Measurements from ENCODE around the gene CD48.

The CD48 gene

DNA sequence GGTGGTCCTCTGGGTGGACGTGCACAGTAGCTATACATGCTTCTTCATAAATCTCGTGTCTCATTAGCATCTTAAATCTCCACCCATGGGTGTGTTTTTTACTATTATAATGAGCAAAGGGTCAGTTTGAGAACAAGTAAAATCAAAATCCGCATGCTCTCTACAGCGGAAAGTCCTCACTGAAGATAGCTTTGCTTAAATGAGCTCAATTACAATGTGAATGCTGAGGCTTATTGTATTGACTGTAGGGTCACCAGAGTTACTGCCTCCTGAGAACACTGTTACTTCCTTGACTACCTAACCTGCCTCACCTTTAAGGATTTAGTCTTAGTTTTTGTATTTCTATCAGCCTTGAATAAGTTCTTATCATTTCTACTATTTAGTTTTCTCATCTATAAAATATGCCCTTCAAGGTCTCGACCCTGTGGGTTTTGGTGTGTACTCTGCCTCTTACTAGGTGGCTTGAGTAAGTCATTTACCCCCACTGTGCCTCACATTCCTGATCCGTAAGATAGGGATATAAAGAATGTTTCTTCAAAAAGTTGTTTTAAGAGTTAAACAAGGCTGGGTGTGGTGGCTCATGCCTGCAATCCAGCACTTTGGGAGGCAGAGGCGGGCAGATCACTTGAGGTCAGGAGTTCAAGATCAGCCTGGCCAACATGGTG lies 35.3 kb upstream of the CD48 start:
- H3K9me3 Mint-ChIP-seq: no peaks in the 10 kb centered on the region
- peaks cover 96% of the 10 kb centered on the region for H3K4me1 Mint-ChIP-seq
- no peaks in the 10 kb centered on the region for H3K27me3 Mint-ChIP-seq
- ATAC-seq (no peak), DNase-seq (no peak)
- H3K4me3 Mint-ChIP-seq: no peak overlapping the region
- peak overlapping the region; percentile 74 for H3K27ac Mint-ChIP-seq
- peaks cover 90% of the 10 kb centered on the region for H3K36me3 Mint-ChIP-seq (ENCODE audit: low read depth)

DNA sequence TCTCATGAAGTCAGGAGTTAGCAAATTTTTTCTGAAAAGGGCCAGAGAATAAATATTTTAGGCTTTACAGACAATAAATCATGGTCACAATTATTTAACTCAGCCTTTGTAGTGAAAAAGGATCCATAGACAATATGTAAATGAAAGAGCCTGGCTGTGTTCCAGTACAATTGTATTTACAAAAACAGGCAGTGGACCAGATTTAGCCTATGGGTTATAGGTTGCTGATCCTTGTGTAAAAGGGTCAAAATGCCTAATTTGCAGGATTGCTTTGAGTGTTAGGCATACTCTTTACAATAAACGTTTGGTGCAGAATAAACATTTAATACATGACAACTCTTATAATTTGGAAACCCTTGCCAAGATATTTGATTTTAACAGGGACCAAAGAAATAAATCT lies 33.9 kb upstream of the CD48 start:
- Mint-ChIP-seq H3K4me1 (peaks cover 98% of the 10 kb centered on the region), H3K4me3 (peak overlapping the region; percentile 89), H3K27ac (peak overlapping the region; percentile 84), H3K27me3 (no peaks in the 10 kb centered on the region), H3K36me3 (ENCODE audit: low read depth) (peaks cover 91% of the 10 kb centered on the region), H3K9me3 (no peaks in the 10 kb centered on the region)
- ATAC-seq (no peak), DNase-seq (no peak)

GRCh38 chr1:160744852-160745520 lies 33.4 kb upstream of the CD48 start:
- DNase-seq: no peak
- ATAC-seq: no peak
- peak overlapping the region; percentile 84 for H3K27ac Mint-ChIP-seq
- peaks cover 91% of the 10 kb centered on the region for H3K36me3 Mint-ChIP-seq (ENCODE audit: low read depth)
- H3K4me3 Mint-ChIP-seq: peak overlapping the region; percentile 89
- H3K4me1 Mint-ChIP-seq: peaks cover 98% of the 10 kb centered on the region
- H3K9me3 Mint-ChIP-seq: no peaks in the 10 kb centered on the region
- H3K27me3 Mint-ChIP-seq: no peaks in the 10 kb centered on the region

DNA sequence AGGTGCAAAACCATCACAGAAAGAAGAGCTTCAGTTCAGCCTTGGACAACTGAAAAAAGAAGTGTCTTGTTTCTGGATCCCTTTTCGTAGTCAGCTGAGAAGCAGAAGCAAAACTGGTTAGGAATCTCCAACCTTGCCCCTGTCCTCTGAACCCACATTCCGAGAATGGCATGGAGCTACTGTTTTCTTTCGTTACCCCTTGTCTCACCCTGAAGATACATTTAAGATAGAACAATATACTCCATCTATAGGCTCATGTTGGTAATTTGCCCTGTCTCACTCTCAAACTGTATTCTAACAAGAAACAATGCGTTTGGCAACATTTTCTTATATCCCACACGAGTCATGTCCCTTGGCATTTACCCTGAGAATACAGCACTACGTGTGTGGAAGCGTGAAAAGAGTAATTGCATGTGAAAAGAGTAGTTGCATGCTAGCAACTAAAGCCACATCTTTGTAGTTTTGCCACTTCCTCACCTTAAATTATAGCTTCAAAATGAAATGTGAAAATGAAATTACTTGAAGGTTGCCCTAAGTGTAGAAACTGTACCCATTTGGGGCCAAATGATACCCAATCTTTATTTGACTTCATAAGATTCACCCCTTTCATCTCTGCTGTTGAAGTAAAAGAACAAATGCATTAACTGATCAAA lies 32.7 kb upstream of the CD48 start:
- Mint-ChIP-seq H3K36me3 (ENCODE audit: low read depth) (peaks cover 87% of the 10 kb centered on the region), H3K4me1 (peaks cover 95% of the 10 kb centered on the region), H3K27me3 (no peaks in the 10 kb centered on the region), H3K9me3 (no peaks in the 10 kb centered on the region), H3K27ac (peak overlapping the region; percentile 84), H3K4me3 (peak overlapping the region; percentile 89)
- DNase-seq: no peak
- ATAC-seq: peak; percentile 71

DNA sequence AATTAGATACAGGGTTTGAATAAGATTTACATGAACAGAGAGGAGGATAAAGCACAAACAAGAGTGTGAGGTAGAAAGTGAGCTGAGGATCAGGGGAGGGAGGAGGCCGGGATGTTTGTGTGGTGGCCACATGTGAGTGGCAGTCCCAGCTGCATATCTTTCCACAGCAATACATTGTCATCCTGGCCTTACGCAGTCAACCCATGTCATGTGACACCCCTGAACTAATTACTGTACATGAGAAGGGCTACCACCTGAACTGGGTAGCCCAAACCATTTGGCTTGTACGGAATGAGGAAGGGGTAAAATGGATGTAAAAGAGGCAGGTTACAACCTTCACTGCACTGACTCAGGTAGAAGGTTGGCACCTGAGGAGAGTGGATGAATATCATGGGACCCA lies 31.6 kb upstream of the CD48 start:
- Mint-ChIP-seq H3K27me3 (no peaks in the 10 kb centered on the region), H3K9me3 (peaks cover under 1% of the 10 kb centered on the region), H3K4me3 (peak overlapping the region; percentile 89), H3K4me1 (peaks cover 96% of the 10 kb centered on the region), H3K36me3 (ENCODE audit: low read depth) (peaks cover 77% of the 10 kb centered on the region), H3K27ac (peak overlapping the region; percentile 84)
- no peak for ATAC-seq
- no peak for DNase-seq

GRCh38 chr1:160742428-160743127 lies 31.0 kb upstream of the CD48 start:
- Mint-ChIP-seq H3K9me3 (peaks cover 7% of the 10 kb centered on the region), H3K27ac (peak overlapping the region; percentile 84), H3K36me3 (ENCODE audit: low read depth) (peaks cover 76% of the 10 kb centered on the region), H3K4me1 (peaks cover 96% of the 10 kb centered on the region), H3K4me3 (peak overlapping the region; percentile 89), H3K27me3 (no peaks in the 10 kb centered on the region)
- ATAC-seq (no peak), DNase-seq (no peak)

- peaks cover 73% of the 10 kb centered on the region for H3K36me3 Mint-ChIP-seq (ENCODE audit: low read depth)
- H3K27ac Mint-ChIP-seq: peak overlapping the region; percentile 84
- peaks cover 11% of the 10 kb centered on the region for H3K9me3 Mint-ChIP-seq
- no peaks in the 10 kb centered on the region for H3K27me3 Mint-ChIP-seq
- H3K4me1 Mint-ChIP-seq: peaks cover 93% of the 10 kb centered on the region
- DNase-seq (no peak), ATAC-seq (no peak)
- peak overlapping the region; percentile 89 for H3K4me3 Mint-ChIP-seq
Observed at GRCh38 chr1:160741612-160742348, 30.2 kb upstream of the CD48 start.

- ATAC-seq: peak; percentile 60
- peak overlapping the region; percentile 89 for H3K4me3 Mint-ChIP-seq
- peaks cover 14% of the 10 kb centered on the region for H3K9me3 Mint-ChIP-seq
- no peaks in the 10 kb centered on the region for H3K27me3 Mint-ChIP-seq
- peak; percentile 35 for DNase-seq
- H3K27ac Mint-ChIP-seq: peak overlapping the region; percentile 84
- peaks cover 88% of the 10 kb centered on the region for H3K4me1 Mint-ChIP-seq
- peaks cover 74% of the 10 kb centered on the region for H3K36me3 Mint-ChIP-seq (ENCODE audit: low read depth)
Observed at GRCh38 chr1:160741092-160741501, 29.5 kb upstream of the CD48 start.

- Mint-ChIP-seq H3K4me3 (peak overlapping the region; percentile 89), H3K36me3 (ENCODE audit: low read depth) (peaks cover 72% of the 10 kb centered on the region), H3K9me3 (peaks cover 19% of the 10 kb centered on the region), H3K27me3 (no peaks in the 10 kb centered on the region), H3K27ac (peak overlapping the region; percentile 84), H3K4me1 (peaks cover 83% of the 10 kb centered on the region)
- ATAC-seq (peak; percentile 2), DNase-seq (no peak)
Observed at GRCh38 chr1:160740133-160740688, 28.6 kb upstream of the CD48 start.

DNA sequence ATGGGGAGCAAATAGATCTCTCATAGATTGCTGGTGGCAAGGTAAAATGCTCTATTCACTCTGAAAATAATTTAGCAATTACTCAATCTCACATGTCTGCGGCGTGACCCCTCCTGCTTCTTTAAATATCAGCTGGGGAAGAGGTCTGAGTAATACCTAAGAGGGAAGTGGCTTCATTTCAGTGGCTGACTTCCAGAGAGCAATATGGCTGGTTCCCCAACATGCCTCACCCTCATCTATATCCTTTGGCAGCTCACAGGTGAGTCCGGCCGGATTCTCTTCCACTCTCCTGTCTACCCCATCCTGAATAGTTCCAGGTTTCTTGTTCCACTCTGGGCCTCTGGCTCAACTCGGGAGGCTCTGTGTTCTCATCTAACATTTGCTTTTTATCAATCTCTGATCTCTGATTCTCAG lies 27.5 kb upstream of the CD48 start, which contains the start of gene SLAMF7:
Gene SLAMF7, plus strand, starts transcription at position 150 of the 414 bp plus-strand sequence. Its CDS starts 55 bp downstream, at position 205.
- ATAC-seq (peak; percentile 69), DNase-seq (peak; percentile 62)
- Mint-ChIP-seq H3K4me1 (peaks cover 83% of the 10 kb centered on the region), H3K9me3 (peaks cover 29% of the 10 kb centered on the region), H3K27ac (peak within 1 kb of the TSS; percentile 87), H3K4me3 (peak within 1 kb of the TSS; percentile 89), H3K27me3 (no peaks in the 10 kb centered on the region), H3K36me3 (ENCODE audit: low read depth) (peaks cover 71% of the 10 kb centered on the region)

GRCh38 chr1:160738271-160738670 lies 26.6 kb upstream of the CD48 start:
- peak overlapping the region; percentile 89 for H3K4me3 Mint-ChIP-seq
- H3K4me1 Mint-ChIP-seq: peaks cover 83% of the 10 kb centered on the region
- H3K27me3 Mint-ChIP-seq: no peaks in the 10 kb centered on the region
- peak overlapping the region; percentile 87 for H3K27ac Mint-ChIP-seq
- H3K36me3 Mint-ChIP-seq (ENCODE audit: low read depth): peaks cover 72% of the 10 kb centered on the region
- no peak for ATAC-seq
- no peak for DNase-seq
- peaks cover 35% of the 10 kb centered on the region for H3K9me3 Mint-ChIP-seq

DNA sequence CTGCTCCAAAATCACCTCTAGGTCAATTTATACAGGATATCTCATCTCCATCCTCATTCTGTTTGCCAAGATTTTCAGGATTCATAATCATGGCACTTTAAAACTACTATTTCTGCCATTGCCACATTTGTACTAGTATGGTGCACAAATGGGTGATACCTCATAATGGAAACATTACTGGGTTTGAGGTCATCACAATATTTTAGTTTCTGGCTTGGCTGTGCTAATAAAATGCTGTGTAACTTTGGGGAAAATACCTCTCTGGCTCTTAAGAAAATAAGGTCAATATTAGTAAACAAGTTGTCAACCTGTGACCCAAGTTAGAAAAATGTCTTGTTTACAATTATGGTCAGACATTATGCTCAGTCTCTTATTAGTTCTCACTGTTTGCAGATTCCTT lies 22.7 kb upstream of the CD48 start:
- peaks cover 49% of the 10 kb centered on the region for H3K36me3 Mint-ChIP-seq (ENCODE audit: low read depth)
- no peak for ATAC-seq
- H3K27ac Mint-ChIP-seq: peak overlapping the region; percentile 82
- DNase-seq: no peak
- peak overlapping the region; percentile 40 for H3K4me3 Mint-ChIP-seq
- H3K9me3 Mint-ChIP-seq: peaks cover 54% of the 10 kb centered on the region
- H3K27me3 Mint-ChIP-seq: no peaks in the 10 kb centered on the region
- H3K4me1 Mint-ChIP-seq: peaks cover 66% of the 10 kb centered on the region

DNA sequence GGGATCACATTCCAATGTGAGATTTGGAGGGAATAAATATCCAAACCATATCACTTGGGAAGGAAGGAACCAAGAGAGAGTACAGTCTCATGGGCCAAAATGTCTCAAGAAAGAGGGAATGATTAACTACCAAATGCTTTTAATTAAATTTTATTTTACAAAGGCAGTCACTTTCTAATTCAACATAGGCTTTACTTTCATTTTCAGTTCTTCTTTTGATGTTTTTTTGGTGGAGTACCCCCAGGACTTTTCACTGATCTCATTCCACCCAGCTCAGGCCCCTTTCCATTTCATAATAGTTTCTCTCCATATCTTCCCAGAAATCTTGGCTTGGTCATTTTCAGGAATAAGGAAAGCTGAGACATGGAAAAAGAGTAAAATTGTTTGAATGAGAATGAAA lies 22.3 kb upstream of the CD48 start:
- Mint-ChIP-seq H3K27me3 (no peaks in the 10 kb centered on the region), H3K36me3 (ENCODE audit: low read depth) (peaks cover 49% of the 10 kb centered on the region), H3K27ac (peak overlapping the region; percentile 82), H3K4me3 (peak overlapping the region; percentile 40), H3K4me1 (peaks cover 62% of the 10 kb centered on the region), H3K9me3 (peaks cover 54% of the 10 kb centered on the region)
- ATAC-seq (no peak), DNase-seq (no peak)
